SKM-1 treated with dmso at 0.1 percent for 144 hours (cell line): ENCODE data around the gene SLC25A12.
"Not testable (repeated sequence)": the region's sequence is repeated elsewhere in the genome, so short reads cannot be mapped to it uniquely, and the experiment has no call there.

Experiments used
- DNase-seq: peaks from one replicate; lab custom pipeline; 2025; ENCODE audit not compliant: unreplicated experiment; lab: John Stamatoyannopoulos, UW

SLC25A12 gene

GRCh38 chr2:171893824-171894611 is at the start of gene SLC25A12:
Gene SLC25A12, minus strand, starts transcription at chr2:171894244. Its CDS starts 30 bp downstream, at chr2:171894214.
- peak; percentile 84 for DNase-seq

GRCh38 chr2:171941316-171941699 is 47.3 kb upstream of the SLC25A12 start:
- DNase-seq = no peak

- DNase-seq = no peak
These were observed 45.7 kb upstream of the SLC25A12 start for GRCh38 chr2:171939743-171940071.

GRCh38 chr2:171939058-171939742 is 45.2 kb upstream of the SLC25A12 start:
- no peak for DNase-seq

- DNase-seq = no peak
These were observed 36.3 kb upstream of the SLC25A12 start for GRCh38 chr2:171930385-171930784.

- peak; percentile 6 for DNase-seq
These were observed 30.3 kb upstream of the SLC25A12 start for GRCh38 chr2:171924170-171924942.

- peak; percentile 13 for DNase-seq
These were observed 29.2 kb upstream of the SLC25A12 start for GRCh38 chr2:171923206-171923605.

GRCh38 chr2:171922230-171923022 is 28.4 kb upstream of the SLC25A12 start, which contains the start of gene HAT1:
Gene HAT1, plus strand, starts transcription at chr2:171922461. Its CDS starts 40 bp downstream, at chr2:171922501.
- DNase-seq = peak; percentile 95

GRCh38 chr2:171921970-171922229 is 27.9 kb upstream of the SLC25A12 start:
- DNase-seq = no peak

GRCh38 chr2:171919453-171919852 is 25.4 kb upstream of the SLC25A12 start:
- no peak for DNase-seq

GRCh38 chr2:171913517-171913916 is 19.5 kb upstream of the SLC25A12 start:
- no peak for DNase-seq

GRCh38 chr2:171910494-171910893 is 16.4 kb upstream of the SLC25A12 start:
- DNase-seq = no peak

- DNase-seq = no peak
These were observed 15.2 kb upstream of the SLC25A12 start for GRCh38 chr2:171909266-171909665.

- DNase-seq = no peak
These were observed 14.2 kb upstream of the SLC25A12 start for GRCh38 chr2:171908235-171908634.

- no peak for DNase-seq
These were observed 8.9 kb upstream of the SLC25A12 start for GRCh38 chr2:171902840-171903420.

GRCh38 chr2:171899623-171900282 is 5.7 kb upstream of the SLC25A12 start:
- DNase-seq = not testable (repeated sequence)

- DNase-seq = no peak
These were observed 1.7 kb upstream of the SLC25A12 start for GRCh38 chr2:171895786-171896185.

GRCh38 chr2:171894612-171894947 is 536 bp upstream of the SLC25A12 start:
- no peak for DNase-seq

- DNase-seq = no peak
These were observed 734 bp downstream of the SLC25A12 start for GRCh38 chr2:171893196-171893823.

- DNase-seq = no peak
These were observed 4.2 kb downstream of the SLC25A12 start for GRCh38 chr2:171889808-171890207.
